ENCODE results near the gene MAGEA9B.
"Not testable (repeated sequence)": the region's sequence is repeated elsewhere in the genome, so short reads cannot be mapped to it uniquely, and the experiment has no call there.

MAGEA9B gene

DNA sequence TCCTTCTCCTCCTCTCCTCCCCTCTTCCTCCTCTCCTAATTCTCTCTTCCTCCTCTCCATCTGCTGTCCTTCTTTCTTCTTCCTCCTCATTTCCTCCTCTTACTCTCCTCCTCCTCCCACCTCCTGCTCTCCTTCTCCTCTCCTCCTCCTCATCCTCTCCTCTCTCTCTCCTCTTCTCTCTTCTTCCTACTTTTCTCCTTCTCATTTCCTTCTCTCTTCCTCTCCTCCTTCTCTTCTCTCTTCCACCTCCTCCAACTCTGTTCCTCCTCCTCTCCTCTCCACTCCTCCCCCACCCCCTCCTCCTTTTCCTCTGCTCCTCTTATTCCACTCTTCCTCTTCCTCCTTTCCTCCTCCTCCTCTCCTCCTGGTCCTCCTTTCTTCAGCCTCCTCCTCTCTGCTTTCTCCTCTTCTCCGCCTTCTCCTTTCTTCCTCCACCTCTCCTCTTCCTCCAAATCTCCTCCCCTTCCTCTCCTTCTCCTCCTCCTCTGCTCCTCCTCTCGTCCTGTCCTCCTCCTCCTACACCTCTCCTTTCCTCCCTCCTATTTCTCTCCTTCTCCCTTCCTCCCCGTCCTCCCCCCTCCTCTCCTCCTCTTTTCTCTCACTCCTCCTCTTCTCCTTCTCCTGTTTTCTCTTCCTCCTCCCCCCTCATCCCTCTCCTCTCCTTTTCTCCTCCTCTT, 52.2 kb downstream of the MAGEA9B start:
- DNase-seq (ENCODE audit: low read depth) = not testable (repeated sequence)

DNA sequence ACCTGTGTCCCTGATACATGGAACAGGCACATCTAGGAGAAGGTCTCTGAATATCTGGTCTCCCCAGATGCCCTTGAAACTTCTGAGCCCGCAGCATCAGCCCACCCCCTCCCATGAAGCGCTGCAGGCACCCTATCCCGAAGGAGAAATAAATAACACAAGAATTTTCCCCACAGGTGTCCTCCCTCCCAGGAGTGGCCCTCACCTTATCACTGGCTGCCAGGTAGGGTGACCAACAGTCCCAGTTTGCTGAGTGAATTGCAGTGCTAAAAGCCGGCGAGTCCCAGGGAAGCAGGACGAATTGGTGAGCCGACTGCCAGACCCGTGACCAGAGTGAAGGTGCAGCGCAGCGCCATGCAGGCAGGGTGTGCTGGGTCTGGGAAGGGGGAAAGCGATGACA, 53.3 kb downstream of the MAGEA9B start:
- DNase-seq (ENCODE audit: low read depth) = not testable (repeated sequence)

DNA sequence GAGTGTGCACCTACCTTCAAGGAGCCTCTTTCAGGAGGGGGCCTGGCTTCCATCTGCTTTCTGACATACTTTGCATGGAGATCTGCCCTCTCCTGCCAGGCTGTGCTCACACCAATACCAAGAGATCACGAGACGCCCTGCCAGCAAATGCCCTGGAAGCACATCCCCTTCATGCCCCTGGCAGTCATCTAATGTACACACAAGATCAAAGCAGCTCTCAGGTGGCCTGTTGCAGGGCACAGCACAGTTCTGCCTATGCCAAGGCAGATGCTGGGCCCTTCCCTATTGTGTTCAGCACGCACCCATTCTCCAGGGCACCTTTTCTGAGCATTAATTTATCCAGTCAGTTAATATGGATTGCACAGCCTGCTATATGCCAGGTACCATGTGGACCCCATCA, 54.4 kb downstream of the MAGEA9B start:
- DNase-seq (ENCODE audit: low read depth) = not testable (repeated sequence)
